Heart left ventricle (tissue), 13 donors: ENCODE results near the gene SLC2A9.

Source experiments
- POLR2A ChIP-seq, 2 donors: fragments of 450-650 bp; IDR thresholded peaks; one replicate each; pipeline ENCODE4 v1.6.1; 2017; ENCODE audit warnings: antibody characterized with exemption in 2 of 2, mild to moderate bottlenecking in 2 of 2, moderate library complexity in 2 of 2
- TF ChIP-seq, protein P1 (sequence below), 12 donors: fragments of 200-600 bp; sonication (generic) in 4 of 12; IDR thresholded peaks; one replicate each; pipeline versions ENCODE4 v1.5.0 to v1.8.0; 2018 to 2022; ENCODE audit warnings: antibody characterized with exemption in 12 of 12, mild to moderate bottlenecking in 5 of 12
- donor health status: ischemic (EF 13 %, LVEDD 7.1; RV severe dilation, severe dysfunction).
- donor health status: DM: no; HTN: yes; CAD: no.
- donor health status: DM: no; HTN: no; CAD: no.
- donor health status: ischemic (EF 25% LVEDD 6.9; RV normal size, moderate dysfunction).
- donor health status: ischemic (EF 25% LVEDD 5.7; RV mildly dilated, moderate dysfunction).
- donor health status: ischemic (EF 35%, LVEDD 5.7; RV mildly dilated, moderate dysfunction).
- donor health status: nonischemic (EF 11% LVEDD 7.7; RV severe dilation, severe dysfunction).
- donor health status: DM: yes; HTN: yes; CAD: no.
- donor health status: PGD.
- donor health status: ischemic (EF 29% LVEDD 5.4; RV normal size, mild dysfunction).
- donor health status: nonischemic (EF 23%, LVEDD 6.1; RV moderate dilation, normal function).

DNA sequence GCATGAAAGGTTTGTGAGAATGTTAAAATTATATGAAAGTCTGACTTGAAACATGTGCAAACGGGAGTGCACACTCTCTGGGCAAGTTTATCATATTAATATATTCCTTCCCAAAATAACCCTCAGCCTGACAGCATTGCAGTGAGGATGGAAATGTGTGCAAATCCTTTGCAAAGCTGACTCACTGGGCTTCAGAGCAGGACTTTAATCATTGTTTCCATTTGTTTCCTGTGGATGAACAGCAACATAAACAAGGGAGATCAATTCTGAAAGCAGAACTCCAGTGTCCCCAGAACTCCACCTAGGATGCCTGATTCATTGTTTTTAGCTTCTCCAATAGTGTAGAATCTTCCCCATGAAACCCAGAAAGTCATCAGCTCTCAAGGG is 32.9 kb downstream of the SLC2A9 start:
- TF ChIP-seq POLR2A (IDR thresholded peaks at IDR 0.05), result no peak
- TF ChIP-seq, protein P1, sequence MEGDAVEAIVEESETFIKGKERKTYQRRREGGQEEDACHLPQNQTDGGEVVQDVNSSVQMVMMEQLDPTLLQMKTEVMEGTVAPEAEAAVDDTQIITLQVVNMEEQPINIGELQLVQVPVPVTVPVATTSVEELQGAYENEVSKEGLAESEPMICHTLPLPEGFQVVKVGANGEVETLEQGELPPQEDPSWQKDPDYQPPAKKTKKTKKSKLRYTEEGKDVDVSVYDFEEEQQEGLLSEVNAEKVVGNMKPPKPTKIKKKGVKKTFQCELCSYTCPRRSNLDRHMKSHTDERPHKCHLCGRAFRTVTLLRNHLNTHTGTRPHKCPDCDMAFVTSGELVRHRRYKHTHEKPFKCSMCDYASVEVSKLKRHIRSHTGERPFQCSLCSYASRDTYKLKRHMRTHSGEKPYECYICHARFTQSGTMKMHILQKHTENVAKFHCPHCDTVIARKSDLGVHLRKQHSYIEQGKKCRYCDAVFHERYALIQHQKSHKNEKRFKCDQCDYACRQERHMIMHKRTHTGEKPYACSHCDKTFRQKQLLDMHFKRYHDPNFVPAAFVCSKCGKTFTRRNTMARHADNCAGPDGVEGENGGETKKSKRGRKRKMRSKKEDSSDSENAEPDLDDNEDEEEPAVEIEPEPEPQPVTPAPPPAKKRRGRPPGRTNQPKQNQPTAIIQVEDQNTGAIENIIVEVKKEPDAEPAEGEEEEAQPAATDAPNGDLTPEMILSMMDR (IDR thresholded peaks at IDR 0.05), result no peak
